ENCODE data around the gene FAM72C. TPM values are rescaled to one million over a fixed set of nuclear protein-coding genes. Genes with fewer than 3 reads are reported as not detected.

The FAM72C gene
- total RNA-seq (2014; rRNA removed; shearing (Covaris generic)): 9.7 and 14.3 TPM in 2 replicates

GRCh38 chr1:143971924-143972700 lies at the start of gene FAM72C:
TSS of gene FAM72C (minus strand) at chr1:143971986. CDS start at chr1:143971141, 845 bp downstream.

Small RNA genes within 50 kb of the gene (small RNA-seq; reads per million reads assigned to genes)
- gene HIST2H3PS2: not detected

Data from A375 (cell line).